SH-SY5Y (cell line): ENCODE data around the gene SLC45A3.

Experiments used
- GATA2 ChIP-seq: IDR thresholded peaks from 2 replicates; pipeline ENCODE4 v1.6.1; 2011; ENCODE audit warnings: mild to moderate bottlenecking, low read depth, low read length
- GATA3 ChIP-seq: IDR thresholded peaks from 2 replicates; pipeline ENCODE4 v1.6.1; 2011; ENCODE audit warnings: low read depth, mild to moderate bottlenecking, low read length, moderate library complexity

- TF ChIP-seq GATA2 (no peak), GATA3 (no peak)
Measured at GRCh38 chr1:205665201-205666045, 14.9 kb downstream of the SLC45A3 start.
